Cerebellar cortex (tissue), 1 donor: ENCODE results near the gene NAB2.
"Not testable (repeated sequence)": the region's sequence is repeated elsewhere in the genome, so short reads cannot be mapped to it uniquely, and the experiment has no call there.

Experiments
- DNase-seq: peaks from one replicate; pipeline ENCODE4 v3.0.0-alpha.2; 2015; ENCODE audit warnings: low spot score

Gene NAB2

GRCh38 chr12:57111031-57111734 is 22.3 kb downstream of the NAB2 start, which contains the start of gene STAT6:
STAT6 (minus strand) TSS chr12:57111362; CDS start chr12:57108278, 3,084 bp downstream.
- no peak for DNase-seq

DNA sequence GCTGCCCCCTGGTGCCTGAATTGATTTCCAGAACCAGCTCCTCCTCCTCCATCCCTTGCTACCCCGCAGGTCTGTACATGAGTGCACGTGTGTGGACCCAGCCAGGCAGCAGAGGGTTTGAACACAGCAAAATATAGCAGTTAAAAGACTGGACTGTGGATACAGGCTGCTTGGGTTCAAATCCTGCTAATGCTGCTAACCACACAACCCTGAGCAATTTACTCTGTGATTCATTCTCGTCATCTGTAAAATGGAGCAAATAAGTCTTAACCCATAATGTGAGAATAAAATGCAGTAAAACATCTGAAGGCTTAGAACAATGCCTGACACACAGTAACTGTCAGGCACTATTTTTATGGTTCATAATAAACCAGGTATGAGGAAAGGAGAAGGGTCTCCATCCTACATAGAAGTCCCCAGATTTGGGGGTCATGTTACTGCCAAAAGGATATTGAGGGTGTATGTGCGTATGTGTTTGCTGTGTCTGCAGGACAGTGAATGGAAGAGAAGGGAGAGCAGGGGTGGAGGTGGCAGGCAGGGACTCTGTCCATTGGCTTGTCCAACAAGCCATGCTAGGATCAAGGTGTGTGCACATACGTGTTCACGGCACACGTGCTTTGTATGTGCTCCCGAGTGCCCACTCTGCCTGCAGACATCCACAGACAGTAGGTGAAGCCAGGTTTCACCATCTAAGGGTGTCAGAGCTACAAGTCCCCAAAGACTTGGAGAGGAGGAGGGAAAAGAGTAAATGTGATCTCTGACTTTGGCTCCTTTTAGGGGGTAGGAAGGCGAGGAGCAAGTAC is 23.8 kb downstream of the NAB2 start:
- no peak for DNase-seq

DNA sequence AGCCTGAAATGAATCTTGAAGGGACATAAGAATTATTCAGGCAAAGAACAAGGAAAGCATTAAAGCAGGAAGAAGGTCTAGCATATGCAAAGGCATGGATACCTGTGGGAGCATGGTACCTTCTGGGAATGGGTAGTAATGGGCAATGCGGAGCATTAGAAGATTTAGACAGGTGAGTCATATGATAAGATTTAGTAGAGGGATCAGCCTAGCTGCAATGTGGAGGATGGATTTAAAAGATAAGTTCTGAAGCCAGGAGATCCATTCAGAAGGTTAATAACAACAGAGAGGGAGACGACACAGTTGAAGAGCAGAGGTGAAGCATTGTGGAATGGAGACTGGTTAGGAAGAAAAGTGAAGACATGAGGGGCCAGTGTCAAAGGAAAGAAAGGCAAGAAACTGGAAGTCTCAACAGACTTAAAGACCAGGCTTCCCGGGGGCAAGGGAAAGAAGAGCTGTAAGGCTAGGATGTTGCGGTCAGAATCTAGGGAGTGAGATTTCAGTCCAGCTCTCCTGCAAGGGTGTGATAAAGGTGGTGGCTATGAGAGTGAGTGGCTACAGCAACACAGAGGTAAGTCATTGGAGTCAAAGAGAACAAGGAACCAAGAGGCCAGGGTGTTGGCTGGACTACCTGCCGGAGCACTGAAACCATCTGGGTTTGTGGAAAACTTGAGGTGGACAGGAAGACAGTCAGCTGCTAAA is 27.8 kb downstream of the NAB2 start:
- DNase-seq = no peak

DNA sequence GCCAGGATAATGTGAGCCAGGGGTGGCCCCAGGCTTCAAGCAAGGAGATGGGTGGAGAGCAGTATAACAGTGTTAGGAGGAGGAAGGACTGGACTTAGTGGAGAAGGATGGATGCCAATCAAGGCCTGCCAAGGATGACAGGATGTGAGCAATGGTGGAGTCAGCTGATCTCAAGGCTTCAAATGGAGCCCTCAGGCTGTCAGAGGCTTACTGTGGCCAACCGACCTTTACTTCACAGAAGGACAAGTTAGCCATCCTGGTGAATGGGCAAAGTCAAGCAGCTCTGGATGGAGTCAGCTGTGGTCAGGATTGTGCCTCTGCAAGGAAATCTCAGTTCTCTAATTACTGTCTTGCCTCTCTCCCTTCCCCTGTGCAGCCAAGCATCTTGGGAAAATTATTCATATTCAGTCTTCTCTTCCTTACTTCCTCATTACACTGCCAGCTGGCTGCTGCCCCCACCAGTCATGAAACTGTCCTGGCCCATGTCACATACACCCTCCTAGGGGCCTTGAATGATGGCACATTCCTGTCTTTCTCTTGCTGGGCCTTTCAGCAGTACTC is 29.9 kb downstream of the NAB2 start:
- no peak for DNase-seq

DNA sequence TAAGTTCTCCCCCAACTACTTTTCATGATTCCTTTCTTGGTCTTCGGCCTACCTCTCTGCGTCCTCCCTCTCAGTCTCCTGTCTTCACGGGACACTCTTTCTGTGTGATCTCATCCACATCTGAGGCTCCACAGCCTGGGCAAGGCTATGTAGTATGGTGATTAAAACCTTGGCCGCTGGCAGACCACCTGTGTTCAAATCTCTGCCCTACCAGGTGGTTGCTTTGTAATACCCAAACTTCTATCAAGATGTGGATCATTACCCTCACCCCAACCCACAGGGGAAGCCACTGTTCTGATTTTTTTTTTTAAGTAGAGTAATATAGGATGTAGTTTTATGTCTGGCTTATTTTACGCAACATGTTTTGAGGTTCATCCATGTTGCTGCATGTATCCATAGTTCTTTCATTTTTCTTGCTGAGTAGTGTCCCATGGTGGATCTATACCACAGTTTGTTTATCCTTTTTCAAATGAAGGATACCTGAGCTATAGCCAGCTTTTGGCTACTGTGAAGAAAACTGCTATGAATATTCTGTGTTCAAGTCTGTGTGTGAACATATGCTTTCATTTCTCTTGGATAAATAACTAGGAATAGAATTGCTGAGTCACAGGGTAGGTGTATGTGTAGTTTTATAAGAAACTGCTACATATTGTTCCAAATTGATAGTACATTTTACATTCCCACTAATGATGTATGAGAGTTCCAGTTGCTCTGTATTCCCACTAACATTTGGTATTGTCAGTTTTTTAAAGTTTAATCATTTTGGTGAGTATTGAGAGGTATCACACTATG is 30.6 kb downstream of the NAB2 start:
- DNase-seq = no peak

GRCh38 chr12:57120718-57121117 is 31.8 kb downstream of the NAB2 start:
- DNase-seq = not testable (repeated sequence)

GRCh38 chr12:57123813-57124212 is 34.9 kb downstream of the NAB2 start:
- DNase-seq = no peak

GRCh38 chr12:57124261-57124877 is 35.5 kb downstream of the NAB2 start:
- DNase-seq = peak; percentile 88

DNA sequence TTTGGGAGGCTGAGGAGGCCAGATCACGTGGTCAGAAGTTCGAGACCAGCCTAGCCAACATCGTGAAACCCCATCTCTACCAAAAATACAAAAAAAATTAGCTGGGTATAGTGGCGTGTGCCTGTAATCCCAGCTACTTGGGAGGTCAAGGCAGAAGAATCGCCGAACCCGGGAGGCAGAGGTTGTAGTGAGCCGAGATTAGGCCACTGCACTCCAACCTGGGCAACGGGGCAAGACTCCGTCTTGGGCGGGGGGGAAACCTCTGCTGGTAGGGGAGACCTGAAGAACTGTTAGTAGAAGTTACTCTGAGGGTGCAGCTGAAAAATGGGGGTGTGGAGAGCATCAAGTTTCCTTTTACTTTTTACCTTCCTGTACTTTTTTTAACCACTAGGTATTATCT is 37.1 kb downstream of the NAB2 start:
- DNase-seq = no peak

- no peak for DNase-seq
Measured at GRCh38 chr12:57126561-57126960, 37.6 kb downstream of the NAB2 start.

GRCh38 chr12:57127101-57127725 is 38.3 kb downstream of the NAB2 start:
- peak; percentile 77 for DNase-seq

- DNase-seq = peak; percentile 93
Measured at GRCh38 chr12:57127726-57128518, 39.0 kb downstream of the NAB2 start, which contains the start of gene LRP1. LRP1 (plus strand) TSS chr12:57128483; CDS start chr12:57128965, 482 bp downstream.

- no peak for DNase-seq
Measured at GRCh38 chr12:57128519-57129247, 39.8 kb downstream of the NAB2 start.

- no peak for DNase-seq
Measured at GRCh38 chr12:57129321-57129842, 40.5 kb downstream of the NAB2 start.

DNA sequence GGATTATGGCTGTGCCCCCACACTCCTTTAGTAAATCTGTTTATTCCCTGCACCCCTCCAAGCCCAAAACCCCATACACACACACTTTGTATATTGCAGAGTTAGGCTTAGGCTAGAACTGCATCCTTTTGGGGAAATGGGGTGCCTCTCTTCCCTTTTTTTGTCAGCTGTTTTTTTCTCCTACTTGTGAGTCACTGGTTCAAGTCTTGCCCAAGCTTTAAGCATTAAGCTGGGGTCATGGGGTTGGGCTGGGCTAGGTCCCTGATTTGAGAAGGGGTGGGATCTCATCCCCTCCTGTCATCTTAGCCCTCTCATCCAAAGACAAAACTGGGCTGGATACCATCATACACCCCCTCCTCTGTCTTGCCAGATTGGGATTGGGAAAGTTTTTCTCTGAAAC is 41.0 kb downstream of the NAB2 start:
- DNase-seq = no peak

DNA sequence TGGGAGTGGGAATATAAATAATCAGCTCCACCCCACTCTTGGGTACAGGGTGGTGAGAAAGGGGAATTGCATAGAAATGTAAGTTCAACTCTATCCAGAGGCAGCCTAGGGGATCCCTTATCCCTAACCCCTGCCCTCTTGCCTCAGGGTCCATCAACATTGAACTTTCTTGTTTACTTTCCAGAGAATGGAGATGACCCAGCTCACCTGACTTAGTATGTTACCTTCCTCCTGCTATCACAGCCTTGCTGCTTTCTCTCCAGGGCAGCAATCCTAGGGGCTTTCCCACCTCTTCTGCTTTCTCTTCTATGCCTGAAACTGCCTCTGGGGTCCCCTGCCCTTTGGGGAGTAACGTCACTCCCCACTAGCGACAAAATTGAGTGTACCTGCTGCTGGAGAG is 42.0 kb downstream of the NAB2 start:
- DNase-seq = no peak

GRCh38 chr12:57131896-57132744 is 43.2 kb downstream of the NAB2 start:
- DNase-seq = no peak
